H1 (cell line): Measurements from ENCODE around the gene LAMP1. TPM values are rescaled to one million over a fixed set of nuclear protein-coding genes. Genes with fewer than 3 reads are reported as not detected.

Experiments used
- CTCF ChIA-PET: fragments of 300-600 bp; sonication (Branson Sonifier 250); formaldehyde crosslinking; loops from one replicate; lab custom pipeline; 2021; ENCODE audit not compliant: partially characterized antibody; lab: Charles Lee
- POLR2A ChIA-PET: fragments of 300-600 bp; sonication (Branson Sonifier 250); formaldehyde crosslinking; loops from one replicate; lab custom pipeline; 2021; ENCODE audit warnings: inconsistent platforms; ENCODE audit not compliant: partially characterized antibody; lab: Charles Lee
- DNase-seq, 2 experiments: peaks; one replicate each; pipeline versions ENCODE4 v3.0.0 to v3.0.0-alpha.2; 2010 to 2022; ENCODE audit warnings: low spot score in 2 of 2, low read depth in 1 of 2, mixed read lengths in 1 of 2
- FAIRE-seq: peaks from 2 replicates; lab custom pipeline; 2011; peaks lifted over from hg19 to GRCh38; lab: Jason Lieb, UNC
- H2AFZ ChIP-seq: 2 replicates; pipeline ENCODE4 v1.8.1; 2012; ENCODE audit warnings: low read length, inconsistent platforms
- H2AK5ac ChIP-seq: 2 replicates; pipeline ENCODE4 v1.6.1; 2013; ENCODE audit warnings: low read depth, low read length
- H2BK120ac ChIP-seq: replicated peaks from 2 replicates; pipeline ENCODE3; 2013; ENCODE audit warnings: low read depth, low read length, inconsistent platforms
- H2BK12ac ChIP-seq: 2 replicates; pipeline ENCODE4 v1.6.1; 2013; ENCODE audit warnings: low read depth, low read length
- H2BK15ac ChIP-seq: 2 replicates; pipeline ENCODE4 v1.6.1; 2013; ENCODE audit warnings: low read length
- H2BK20ac ChIP-seq: 2 replicates; pipeline ENCODE4 v1.6.1; 2013; ENCODE audit warnings: low read length
- H2BK5ac ChIP-seq: 2 replicates; pipeline ENCODE4 v1.6.1; 2013; ENCODE audit warnings: low read depth, low read length
- H3K14ac ChIP-seq: 2 replicates; pipeline ENCODE4 v1.6.1; 2013; ENCODE audit warnings: inconsistent platforms; ENCODE audit not compliant: insufficient read length
- H3K18ac ChIP-seq: 2 replicates; pipeline ENCODE4 v1.6.1; 2013; ENCODE audit warnings: low read length; ENCODE audit errors: extremely low read depth
- H3K23ac ChIP-seq: 2 replicates; pipeline ENCODE4 v1.6.1; 2013; ENCODE audit warnings: inconsistent platforms; ENCODE audit not compliant: insufficient read length
- H3K23me2 ChIP-seq: 2 replicates; pipeline ENCODE4 v1.6.1; 2013; ENCODE audit warnings: low read depth, low read length
- H3K27ac ChIP-seq: 2 replicates; pipeline ENCODE4 v1.6.1; 2011; ENCODE audit warnings: low read depth, low read length, inconsistent platforms
- H3K27me3 ChIP-seq, 4 experiments: replicated peaks in 1 of 4; 1 replicate in 1 of 4; 2 replicates in 3 of 4; pipeline versions ENCODE4 v1.6.1 to v1.8.1; 2011 to 2013; ENCODE audit warnings: low read length in 3 of 4, mild to moderate bottlenecking in 3 of 4, inconsistent platforms in 2 of 4, mixed read lengths in 2 of 4, moderate library complexity in 1 of 4; ENCODE audit not compliant: control insufficient read depth in 3 of 4, insufficient read depth in 3 of 4; ENCODE audit errors: extremely low read depth in 1 of 4
- H3K36me3 ChIP-seq, 4 experiments: 2 replicates each; pipeline versions ENCODE4 v1.6.1 to v1.8.1; 2011 to 2013; ENCODE audit warnings: mild to moderate bottlenecking in 4 of 4, low read length in 3 of 4, moderate library complexity in 2 of 4, control low read depth in 1 of 4, inconsistent platforms in 1 of 4; ENCODE audit not compliant: insufficient read depth in 4 of 4, control insufficient read depth in 2 of 4
- H3K4ac ChIP-seq: replicated peaks from 2 replicates; pipeline ENCODE3; 2013; ENCODE audit warnings: low read length, low read depth, mixed read lengths, inconsistent platforms; ENCODE audit not compliant: insufficient read length
- H3K4me1 ChIP-seq, 4 experiments: replicated peaks in 1 of 4; 1 replicate in 1 of 4; 2 replicates in 3 of 4; pipeline versions ENCODE4 v1.6.1 to v1.8.1; 2011 to 2013; ENCODE audit warnings: low read length in 3 of 4, inconsistent platforms in 2 of 4, mixed read lengths in 1 of 4; ENCODE audit not compliant: insufficient read depth in 4 of 4, control insufficient read depth in 3 of 4
- H3K4me2 ChIP-seq, 2 experiments: 2 replicates each; pipeline versions ENCODE4 v1.6.1 to v1.8.1; 2011 to 2013; ENCODE audit warnings: low read depth in 2 of 2, low read length in 2 of 2, control low read depth in 1 of 2, inconsistent platforms in 1 of 2, mild to moderate bottlenecking in 1 of 2; ENCODE audit not compliant: insufficient read depth in 1 of 2
- H3K4me3 ChIP-seq, 4 experiments: fragments of 200-600, 300-600 bp in 1 of 4; sonication (generic), shearing (Covaris generic), sonication (Bioruptor Twin) in 1 of 4; 2 replicates each; pipeline versions ENCODE4 v1.5.1 to v1.8.1; 2011 to 2016; ENCODE audit warnings: low read length in 4 of 4, low read depth in 3 of 4, control low read depth in 2 of 4, inconsistent platforms in 2 of 4, mild to moderate bottlenecking in 2 of 4, mixed read lengths in 1 of 4, moderate library complexity in 1 of 4; ENCODE audit not compliant: insufficient read depth in 2 of 4; ENCODE audit errors: extremely low read depth in 1 of 4
- H3K56ac ChIP-seq: replicated peaks from 2 replicates; pipeline ENCODE3; 2013; ENCODE audit warnings: low read depth, mild to moderate bottlenecking, mixed read lengths, low read length, inconsistent platforms; ENCODE audit not compliant: insufficient read length
- H3K79me1 ChIP-seq: 2 replicates; pipeline ENCODE4 v1.6.1; 2013; ENCODE audit warnings: low read depth, low read length, control low read depth
- H3K79me2 ChIP-seq, 2 experiments: 2 replicates each; pipeline versions ENCODE4 v1.6.1 to v1.8.1; 2012 to 2013; ENCODE audit warnings: low read length in 2 of 2, mild to moderate bottlenecking in 2 of 2, inconsistent platforms in 1 of 2; ENCODE audit not compliant: insufficient read depth in 2 of 2, control insufficient read depth in 1 of 2
- H3K9ac ChIP-seq, 4 experiments: replicated peaks in 1 of 4; 1 replicate in 1 of 4; 2 replicates in 3 of 4; pipeline versions ENCODE4 v1.6.1 to v1.8.1; 2011 to 2013; ENCODE audit warnings: low read depth in 3 of 4, low read length in 3 of 4, control low read depth in 2 of 4, mild to moderate bottlenecking in 2 of 4, moderate library complexity in 2 of 4, inconsistent platforms in 1 of 4; ENCODE audit errors: extremely low read depth in 1 of 4
- H3K9me3 ChIP-seq, 2 experiments: 2 replicates each; pipeline versions ENCODE4 v1.6.1 to v1.8.1; 2012 to 2013; ENCODE audit warnings: mild to moderate bottlenecking in 2 of 2, moderate library complexity in 2 of 2, control low read depth in 1 of 2, inconsistent platforms in 1 of 2, low read depth in 1 of 2, low read length in 1 of 2, mixed read lengths in 1 of 2; ENCODE audit not compliant: insufficient read depth in 2 of 2
- H4K20me1 ChIP-seq, 2 experiments: replicated peaks in 1 of 2; 2 replicates each; pipeline versions ENCODE3 to v1.8.1; 2011 to 2013; ENCODE audit warnings: inconsistent platforms in 2 of 2, low read length in 2 of 2, mild to moderate bottlenecking in 1 of 2; ENCODE audit not compliant: insufficient read depth in 2 of 2, control insufficient read depth in 1 of 2
- H4K5ac ChIP-seq: 2 replicates; pipeline ENCODE4 v1.6.1; 2013; ENCODE audit warnings: low read length, low read depth, mixed read lengths, inconsistent platforms; ENCODE audit not compliant: insufficient read length
- H4K8ac ChIP-seq: 2 replicates; pipeline ENCODE4 v1.8.0; 2013; ENCODE audit warnings: mild to moderate bottlenecking, moderate library complexity, low read length, inconsistent platforms; ENCODE audit not compliant: insufficient read depth; ENCODE audit errors: extremely low read depth
- H4K91ac ChIP-seq: replicated peaks from 2 replicates; pipeline ENCODE3; 2013; ENCODE audit warnings: low read length, mixed read lengths, inconsistent platforms; ENCODE audit not compliant: insufficient read length
- BCL11A ChIP-seq, 2 experiments: IDR thresholded peaks; one replicate each; pipeline ENCODE4 v1.6.1; 2011; ENCODE audit warnings: low read depth in 2 of 2, low read length in 2 of 2, mild to moderate bottlenecking in 2 of 2
- CHD1 ChIP-seq: IDR thresholded peaks from 2 replicates; pipeline ENCODE4 v1.6.1; 2012; ENCODE audit warnings: low read depth, low read length, improper control_type of control experiment
- TBP ChIP-seq: IDR thresholded peaks from 2 replicates; pipeline ENCODE4 v1.6.1; 2011; ENCODE audit warnings: low read depth, low read length, improper control_type of control experiment
- TEAD4 ChIP-seq: IDR thresholded peaks from 2 replicates; pipeline ENCODE4 v1.6.1; 2012; ENCODE audit warnings: low read depth, low read length, inconsistent platforms, mixed read lengths
- YY1 ChIP-seq: IDR thresholded peaks from 2 replicates; pipeline ENCODE4 v1.6.1; 2011; ENCODE audit warnings: low read depth, mild to moderate bottlenecking, low read length
- WGBS, 2 experiments: shearing (Covaris generic) in 1 of 2; methylation state at CpG; one replicate each; pipeline versions ENCODE4 v1.1.6 to v1.1.7; 2013 to 2015; ENCODE audit warnings: low lambda C conversion rate in 2 of 2, mixed read lengths in 2 of 2, inconsistent platforms in 1 of 2, low coverage in 1 of 2, missing lambda C conversion rate in 1 of 2; ENCODE audit not compliant: insufficient replicate concordance in 2 of 2, insufficient coverage in 1 of 2, insufficient read length in 1 of 2; ENCODE audit errors: extremely low coverage in 1 of 2, missing lambda C conversion rate in 1 of 2; 5-methylcytosine and 5-hydroxymethylcytosine counted together
- polyA plus RNA-seq, 7 experiments: library from polyadenylated mRNA; depleted of rRNA in 3 of 7; stranded (reverse) in 5 of 7; unstranded in 2 of 7; fragments of >200 nt in 5 of 7; fragments of 200-250 nt in 2 of 7; gene quantifications; 1 replicate in 5 of 7; 2 replicates in 1 of 7; 4 replicates in 1 of 7; pipeline versions ENCODE4 v1.2.1 to v1.2.3, GENCODE V29; 2011 to 2013; ENCODE audit warnings: missing spikeins in 2 of 7, mixed read lengths in 2 of 7
- total RNA-seq: library from RNA; stranded (reverse); fragmentation: NEBNext Ultra II Directional; extraction: Animal tissue kit (Norgen Biotek cat#: 25700); gene quantifications from 2 replicates; pipeline ENCODE4 v1.2.1, GENCODE V29; 2021

Gene LAMP1
- total and polyA plus RNA-seq, 2 of the 8 experiments (the other 6 are each of a cell fraction or from before 2014, with no cell fraction given): 97.6 to 140 TPM

DNA sequence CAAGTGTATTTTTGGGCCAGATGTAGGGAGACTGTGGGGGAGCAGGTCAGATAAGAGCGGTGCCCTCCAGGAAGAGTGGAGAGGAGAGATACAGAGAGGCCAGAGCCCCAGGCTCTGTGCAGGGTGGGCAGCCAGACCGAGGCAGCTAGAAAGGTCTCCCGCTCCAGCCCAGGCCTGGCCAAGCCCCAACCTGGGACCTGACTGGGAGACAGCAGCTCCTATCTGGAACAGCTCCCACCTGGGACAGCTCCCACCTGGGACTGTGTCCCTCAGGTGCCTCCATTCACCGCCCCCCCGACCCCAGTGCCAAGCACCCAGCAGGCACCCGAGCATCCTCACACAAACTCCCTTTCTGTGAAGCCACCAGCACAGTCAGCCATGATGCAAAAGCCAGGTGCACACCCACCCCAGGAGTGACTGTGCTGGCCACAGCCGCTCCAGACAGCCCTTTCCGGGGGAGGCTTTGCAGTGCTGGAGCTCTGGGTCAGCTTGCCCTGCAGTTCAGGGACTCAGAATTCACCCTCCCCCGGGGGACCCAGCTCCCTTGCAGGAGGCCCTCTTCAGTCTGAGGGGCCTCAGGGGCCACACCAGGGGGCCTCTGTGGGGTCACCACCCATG lies 69.0 kb downstream of the LAMP1 start:
- H3K36me3 ChIP-seq: no peaks in the 10 kb centered on the region; a peak in 1 of 8 replicates
- H2BK15ac ChIP-seq: 0 out of 2 replicates have a peak overlapping the region, but pooled peaks have one; percentile 81
- H3K9me3 ChIP-seq: no peaks in the 10 kb centered on the region; a peak in 1 of 4 replicates
- TF ChIP-seq TBP: no peak
- no peak for TF ChIP-seq CHD1
- no peak for TF ChIP-seq TEAD4
- TF ChIP-seq YY1: no peak
- TF ChIP-seq BCL11A (IDR thresholded peaks at IDR 0.05; ENCODE audit: low read depth in 2 of 2, low read length in 2 of 2): no peak
- TF ChIP-seq, all 59 proteins: peak for 0
- Histone ChIP-seq H2BK5ac (peak overlapping the region; percentile 66; the same call in 1 of the 2 replicates), H3K27ac (no peak overlapping the region), H2AFZ (no peak overlapping the region), H2BK12ac (peak overlapping the region; percentile 90; the same call in 1 of the 2 replicates), H2AK5ac (no peak overlapping the region), H2BK20ac (0 out of 2 replicates have a peak overlapping the region, but pooled peaks have one; percentile 48), H3K79me2 (peaks cover 3 to 22% of the 10 kb centered on the region in 2 experiments), H3K18ac (peak overlapping the region; percentile 24; the same call in 1 of the 2 replicates), H3K27me3 (0 out of 7 replicates have a peak, but pooled peaks cover 0 to 4% (median 0%) of the 10 kb centered on the region in 4 experiments), H4K91ac (peak overlapping the region; percentile 69), H3K23ac (no peak overlapping the region), H4K20me1 (peaks cover 0 to 4% of the 10 kb centered on the region in 2 experiments), H4K8ac (no peak overlapping the region), H3K23me2 (peaks cover 10% of the 10 kb centered on the region; the same call in 1 of the 2 replicates), H3K56ac (no peak overlapping the region), H3K4me2 (no peak overlapping the region), H3K14ac (no peak overlapping the region), H3K4me3 (no peak overlapping the region), H4K5ac (no peak overlapping the region), H3K4ac (peak overlapping the region; percentile 77), H3K9ac (no peak overlapping the region), H3K4me1 (peaks cover 2 to 27% (median 7%) of the 10 kb centered on the region in 4 experiments), H3K79me1 (peaks cover 3% of the 10 kb centered on the region), H2BK120ac (peak overlapping the region; percentile 38)
- FAIRE-seq (no peak), DNase-seq (peak in 1 of 2 experiments; percentile 50)
- ChIA-PET POLR2A (interaction anchor here (0.6 to 7.3 kb wide), 11 partner anchors 8 to 156 kb away, joined by 3 to 78 read pairs (median 7); partner anchors contain the start of gene CUL4A), CTCF (interaction anchor here (1.1 to 2.6 kb wide), 8 partner anchors 13 to 219 kb away, joined by 3 to 15 read pairs (median 5); no protein-coding TSS in a partner anchor)
- 94% methylated on average over 7 of the region's 9 CpGs; no CpG with 5 or more reads in 1 of the 2 experiments for WGBS, 2 experiments
